Lung (tissue), 12 donors: ENCODE data around the gene CHCHD1. TPM values are rescaled to one million over a fixed set of nuclear protein-coding genes. Genes with fewer than 3 reads are reported as not detected.

Experiments
- ATAC-seq: fragments of 200-7000 bp; cut with Tn5 transposase; one replicate; pipeline ENCODE4 v1.9.1; 2020; ENCODE audit warnings: moderate number of reproducible peaks; ENCODE audit not compliant: insufficient read depth, low FRiP score
- DNase-seq, 3 donors: peaks; one replicate each; pipeline ENCODE4 v3.0.0-alpha.2; 2013 to 2017
- H3K27ac ChIP-seq, 2 donors: one replicate each; pipeline ENCODE4 v1.5.1; 2013; ENCODE audit warnings: mild to moderate bottlenecking in 2 of 2, moderate library complexity in 2 of 2, control low read depth in 1 of 2, inconsistent platforms in 1 of 2, low read depth in 1 of 2, low read length in 1 of 2
- H3K27me3 ChIP-seq, 3 donors: one replicate each; pipeline ENCODE4 v1.5.1; 2013; ENCODE audit warnings: low read length in 2 of 3; ENCODE audit not compliant: control insufficient read depth in 3 of 3, insufficient read depth in 3 of 3
- H3K36me3 ChIP-seq, 4 donors: one replicate each; pipeline ENCODE4 v1.5.1; 2013; ENCODE audit warnings: low read length in 4 of 4, mild to moderate bottlenecking in 1 of 4, moderate library complexity in 1 of 4; ENCODE audit not compliant: control insufficient read depth in 4 of 4, insufficient read depth in 4 of 4
- H3K4me1 ChIP-seq, 5 donors: one replicate each; pipeline ENCODE4 v1.5.1; 2013; ENCODE audit warnings: low read length in 5 of 5, mild to moderate bottlenecking in 2 of 5, moderate library complexity in 1 of 5; ENCODE audit not compliant: control insufficient read depth in 5 of 5, insufficient read depth in 5 of 5
- H3K4me3 ChIP-seq: one replicate; pipeline ENCODE4 v1.5.1; 2013; ENCODE audit warnings: mild to moderate bottlenecking, control low read depth, moderate library complexity
- H3K9ac ChIP-seq, 2 donors: one replicate each; pipeline ENCODE4 v1.5.1; 2013; ENCODE audit warnings: low read length in 2 of 2, control low read depth in 1 of 2; ENCODE audit not compliant: insufficient read depth in 1 of 2
- H3K9me3 ChIP-seq, 4 donors: one replicate each; pipeline ENCODE4 v1.5.1; 2013; ENCODE audit warnings: low read length in 3 of 4, mild to moderate bottlenecking in 1 of 4, moderate library complexity in 1 of 4; ENCODE audit not compliant: control insufficient read depth in 4 of 4, insufficient read depth in 3 of 4
- CTCF ChIP-seq: IDR thresholded peaks from 2 replicates; pipeline ENCODE4 v1.5.1; 2012; ENCODE audit warnings: mild to moderate bottlenecking; ENCODE audit errors: control extremely low read depth, extremely low read depth
- WGBS, 2 donors: extraction: QIAGEN DNeasy Blood & Tissue Kit; methylation state at CpG; one replicate each; pipeline ENCODE4 v1.1.7; 2013; 5-methylcytosine and 5-hydroxymethylcytosine counted together
- polyA plus RNA-seq, 2 donors: library from polyadenylated mRNA; stranded (reverse); fragments of 200-250 nt; gene quantifications; one replicate each; pipeline ENCODE4 v1.2.1, GENCODE V29; 2013
- total RNA-seq, 2 donors: library from RNA; depleted of rRNA in 1 of 2; stranded (reverse); fragments of >200 nt in 1 of 2; gene quantifications; one replicate each; pipeline ENCODE4 v1.2.1, GENCODE V29; 2014 to 2021
- donor health status: control.
- donor health status: control.
- donor health status: Bipolar disorder and iron deficiency.
- donor health status: healthy.
- donor health status: DM: yes; HTN: yes; CAD: no.

CHCHD1 gene
- total and polyA plus RNA-seq, 4 donors = 18.7 to 88.3 (median 37.9) TPM

GRCh38 chr10:73769396-73769795, 12.5 kb upstream of the CHCHD1 start:
- WGBS, 2 donors = 97 to 99% methylated on average over 5 of the region's 5 CpGs
- TF ChIP-seq CTCF = no peak

GRCh38 chr10:73771722-73772280, 10.0 kb upstream of the CHCHD1 start:
- ATAC-seq (peak; percentile 78), DNase-seq (peak in 2 of 3 donors; percentile 19 to 92)
- H3K9ac ChIP-seq = peak overlapping the region in 1 of 2 donors; percentile 76
- H3K36me3 ChIP-seq = peaks cover 22 to 47% (median 43%) of the 10 kb centered on the region in 4 donors
- H3K4me1 ChIP-seq = peaks cover 9 to 27% (median 13%) of the 10 kb centered on the region in 5 donors
- peak overlapping the region; percentile 96 to 99 for H3K27ac ChIP-seq
- H3K4me3 ChIP-seq = peak overlapping the region; percentile 87
- no peak for TF ChIP-seq CTCF
- H3K27me3 ChIP-seq = no peaks in the 10 kb centered on the region
- 16 to 17% methylated on average over 17 of the region's 17 CpGs for WGBS, 2 donors
- H3K9me3 ChIP-seq = no peaks in the 10 kb centered on the region

More at GRCh38 chr10:73769396-73769795, 12.5 kb upstream of the CHCHD1 start:
- H3K4me1 ChIP-seq = peaks cover 3 to 17% (median 8%) of the 10 kb centered on the region in 5 donors
- H3K36me3 ChIP-seq = peaks cover 41 to 66% (median 64%) of the 10 kb centered on the region in 4 donors
- H3K4me3 ChIP-seq = no peak overlapping the region
- H3K9me3 ChIP-seq = peaks cover 0 to 1% (median 0%) of the 10 kb centered on the region in 4 donors
- no peak overlapping the region for H3K9ac ChIP-seq
- H3K27ac ChIP-seq = peak overlapping the region in 1 of 2 donors; percentile 21
- DNase-seq (no peak), ATAC-seq (no peak)
- H3K27me3 ChIP-seq = no peaks in the 10 kb centered on the region

GRCh38 chr10:73772281-73773151, 9.3 kb upstream of the CHCHD1 start:
- H3K4me3 ChIP-seq = peak overlapping the region; percentile 87
- peaks cover 9 to 27% (median 13%) of the 10 kb centered on the region in 5 donors for H3K4me1 ChIP-seq
- 0% methylated on average over 76 to 101 of the region's 101 CpGs for WGBS, 2 donors
- H3K36me3 ChIP-seq = peaks cover 17 to 44% (median 42%) of the 10 kb centered on the region in 4 donors
- H3K27ac ChIP-seq = peak overlapping the region; percentile 96 to 99
- peak overlapping the region; percentile 57 to 76 for H3K9ac ChIP-seq
- TF ChIP-seq CTCF = no peak
- H3K9me3 ChIP-seq = no peaks in the 10 kb centered on the region
- ATAC-seq (peak; percentile 79), DNase-seq (peak; percentile 86 to 92 (median 91))
- H3K27me3 ChIP-seq = no peaks in the 10 kb centered on the region
